NCI-H774 (cell line): Measurements from ENCODE around the gene EIF4G3.
"Not testable (repeated sequence)": the region's sequence is repeated elsewhere in the genome, so short reads cannot be mapped to it uniquely, and the experiment has no call there.

ENCODE experiments used
- DNase-seq: peaks from one replicate; lab custom pipeline; 2025; lab: John Stamatoyannopoulos, UW

EIF4G3 gene

GRCh38 chr1:21184276-21184675, 7.6 kb upstream of the EIF4G3 start:
- DNase-seq = no peak

- DNase-seq = no peak
Observed at GRCh38 chr1:21182181-21182731, 5.6 kb upstream of the EIF4G3 start.

- DNase-seq = not testable (repeated sequence)
Observed at GRCh38 chr1:21178271-21178670, 1.6 kb upstream of the EIF4G3 start.

GRCh38 chr1:21175670-21176581, 771 bp downstream of the EIF4G3 start:
- no peak for DNase-seq

GRCh38 chr1:21175324-21175669, 1.4 kb downstream of the EIF4G3 start:
- no peak for DNase-seq

- DNase-seq = no peak
Observed at GRCh38 chr1:21174654-21175323, 1.9 kb downstream of the EIF4G3 start.

GRCh38 chr1:21174230-21174629, 2.5 kb downstream of the EIF4G3 start:
- no peak for DNase-seq

- not testable (repeated sequence) for DNase-seq
Observed at GRCh38 chr1:21173096-21173495, 3.6 kb downstream of the EIF4G3 start.

- not testable (repeated sequence) for DNase-seq
Observed at GRCh38 chr1:21170837-21171236, 5.9 kb downstream of the EIF4G3 start.

- DNase-seq = no peak
Observed at GRCh38 chr1:21168444-21168843, 8.3 kb downstream of the EIF4G3 start.

- no peak for DNase-seq
Observed at GRCh38 chr1:21165646-21166045, 11.1 kb downstream of the EIF4G3 start.

GRCh38 chr1:21165076-21165475, 11.6 kb downstream of the EIF4G3 start:
- DNase-seq = no peak

- no peak for DNase-seq
Observed at GRCh38 chr1:21164266-21164665, 12.4 kb downstream of the EIF4G3 start.

- DNase-seq = no peak
Observed at GRCh38 chr1:21162740-21163464, 13.8 kb downstream of the EIF4G3 start.

- no peak for DNase-seq
Observed at GRCh38 chr1:21161842-21162241, 14.9 kb downstream of the EIF4G3 start.

- no peak for DNase-seq
Observed at GRCh38 chr1:21160263-21160796, 16.4 kb downstream of the EIF4G3 start.

- no peak for DNase-seq
Observed at GRCh38 chr1:21157868-21158267, 18.8 kb downstream of the EIF4G3 start.

GRCh38 chr1:21157054-21157453, 19.6 kb downstream of the EIF4G3 start:
- DNase-seq = no peak

GRCh38 chr1:21156019-21156418, 20.7 kb downstream of the EIF4G3 start:
- DNase-seq = no peak

- no peak for DNase-seq
Observed at GRCh38 chr1:21154717-21155116, 22.0 kb downstream of the EIF4G3 start.

GRCh38 chr1:21153388-21153787, 23.3 kb downstream of the EIF4G3 start:
- DNase-seq = no peak

GRCh38 chr1:21152423-21153100, 24.1 kb downstream of the EIF4G3 start:
- DNase-seq = no peak
